ENCODE results near the gene GNPNAT1.

GNPNAT1 gene

DNA sequence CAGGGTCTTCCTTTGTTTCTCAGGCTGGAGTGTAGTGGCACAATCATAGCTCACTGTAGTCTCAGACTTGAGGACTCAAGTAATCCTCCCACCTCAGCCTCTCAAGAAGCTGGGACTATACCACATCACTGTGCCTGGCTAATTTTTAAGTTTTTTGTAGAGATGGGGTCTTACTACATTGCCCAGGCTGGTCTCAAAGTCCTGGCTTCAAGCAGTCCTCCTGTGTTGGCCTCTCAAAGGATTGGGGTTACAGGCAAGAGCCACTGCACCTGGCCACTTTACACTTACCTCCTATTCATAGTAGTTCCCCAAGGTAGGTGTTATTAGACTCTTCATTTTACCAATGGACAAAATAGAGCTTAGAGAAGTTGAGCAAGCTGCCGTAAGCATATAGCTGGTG lies 32.3 kb downstream of the GNPNAT1 start:
- Histone ChIP-seq H3K36me3 (ENCODE audit: insufficient read depth, low read length) (peaks cover 30% of the 10 kb centered on the region), H3F3A (ENCODE audit: insufficient read depth, low read length) (no peaks in the 10 kb centered on the region; the same call in 1 of the 2 replicates), H3K4me2 (ENCODE audit: low read length) (no peak overlapping the region), H3K4me3 (ENCODE audit: low read depth, low read length, poor library complexity, severe bottlenecking) (no peak overlapping the region), H3K27ac (ENCODE audit: low read depth, low read length, poor library complexity, severe bottlenecking) (no peak overlapping the region), H3K79me2 (ENCODE audit: insufficient read depth, low read length) (no peaks in the 10 kb centered on the region; the same call in 1 of the 2 replicates), H3K9me2 (ENCODE audit: low read depth, low read length) (no peaks in the 10 kb centered on the region), H2AFZ (ENCODE audit: low read length) (no peak overlapping the region), H4K20me1 (ENCODE audit: insufficient read depth, low read length) (no peaks in the 10 kb centered on the region), H3K4me1 (ENCODE audit: insufficient read depth, low read length, severe bottlenecking) (no peaks in the 10 kb centered on the region), H3K9ac (ENCODE audit: low read length) (no peak overlapping the region), H3K27me3 (ENCODE audit: insufficient read depth, low read length) (no peaks in the 10 kb centered on the region), H3K9me3 (ENCODE audit: low read length) (no peaks in the 10 kb centered on the region; the same call in 1 of the 2 replicates)
- TF ChIP-seq, protein P1, sequence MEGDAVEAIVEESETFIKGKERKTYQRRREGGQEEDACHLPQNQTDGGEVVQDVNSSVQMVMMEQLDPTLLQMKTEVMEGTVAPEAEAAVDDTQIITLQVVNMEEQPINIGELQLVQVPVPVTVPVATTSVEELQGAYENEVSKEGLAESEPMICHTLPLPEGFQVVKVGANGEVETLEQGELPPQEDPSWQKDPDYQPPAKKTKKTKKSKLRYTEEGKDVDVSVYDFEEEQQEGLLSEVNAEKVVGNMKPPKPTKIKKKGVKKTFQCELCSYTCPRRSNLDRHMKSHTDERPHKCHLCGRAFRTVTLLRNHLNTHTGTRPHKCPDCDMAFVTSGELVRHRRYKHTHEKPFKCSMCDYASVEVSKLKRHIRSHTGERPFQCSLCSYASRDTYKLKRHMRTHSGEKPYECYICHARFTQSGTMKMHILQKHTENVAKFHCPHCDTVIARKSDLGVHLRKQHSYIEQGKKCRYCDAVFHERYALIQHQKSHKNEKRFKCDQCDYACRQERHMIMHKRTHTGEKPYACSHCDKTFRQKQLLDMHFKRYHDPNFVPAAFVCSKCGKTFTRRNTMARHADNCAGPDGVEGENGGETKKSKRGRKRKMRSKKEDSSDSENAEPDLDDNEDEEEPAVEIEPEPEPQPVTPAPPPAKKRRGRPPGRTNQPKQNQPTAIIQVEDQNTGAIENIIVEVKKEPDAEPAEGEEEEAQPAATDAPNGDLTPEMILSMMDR (IDR thresholded peaks at IDR 0.05; ENCODE audit: low read length) = no peak
- TF ChIP-seq EZH2 (IDR thresholded peaks at IDR 0.05; ENCODE audit: borderline replicate concordance, low read length) = no peak

- H3K9me3 ChIP-seq (ENCODE audit: low read length) = no peaks in the 10 kb centered on the region; the same call in 1 of the 2 replicates
- no peak overlapping the region for H2AFZ ChIP-seq (ENCODE audit: low read length)
- no peak overlapping the region for H3K4me2 ChIP-seq (ENCODE audit: low read length)
- no peak overlapping the region for H3K27ac ChIP-seq (ENCODE audit: low read depth, low read length, poor library complexity, severe bottlenecking)
- H3K36me3 ChIP-seq (ENCODE audit: insufficient read depth, low read length) = peaks cover 32% of the 10 kb centered on the region
- no peaks in the 10 kb centered on the region; the same call in 1 of the 2 replicates for H3K79me2 ChIP-seq (ENCODE audit: insufficient read depth, low read length)
- TF ChIP-seq EZH2 (IDR thresholded peaks at IDR 0.05; ENCODE audit: borderline replicate concordance, low read length) = no peak
- TF ChIP-seq, protein P1 (IDR thresholded peaks at IDR 0.05; ENCODE audit: low read length) = no peak
- H3F3A ChIP-seq (ENCODE audit: insufficient read depth, low read length) = no peaks in the 10 kb centered on the region; the same call in 1 of the 2 replicates
- no peaks in the 10 kb centered on the region for H3K4me1 ChIP-seq (ENCODE audit: insufficient read depth, low read length, severe bottlenecking)
- no peaks in the 10 kb centered on the region for H3K27me3 ChIP-seq (ENCODE audit: insufficient read depth, low read length)
- H3K9ac ChIP-seq (ENCODE audit: low read length) = no peak overlapping the region
- H4K20me1 ChIP-seq (ENCODE audit: insufficient read depth, low read length) = no peaks in the 10 kb centered on the region
- no peaks in the 10 kb centered on the region for H3K9me2 ChIP-seq (ENCODE audit: low read depth, low read length)
- H3K4me3 ChIP-seq (ENCODE audit: low read depth, low read length, poor library complexity, severe bottlenecking) = no peak overlapping the region
Observed at GRCh38 chr14:52755607-52756316, 35.6 kb downstream of the GNPNAT1 start.

DNA sequence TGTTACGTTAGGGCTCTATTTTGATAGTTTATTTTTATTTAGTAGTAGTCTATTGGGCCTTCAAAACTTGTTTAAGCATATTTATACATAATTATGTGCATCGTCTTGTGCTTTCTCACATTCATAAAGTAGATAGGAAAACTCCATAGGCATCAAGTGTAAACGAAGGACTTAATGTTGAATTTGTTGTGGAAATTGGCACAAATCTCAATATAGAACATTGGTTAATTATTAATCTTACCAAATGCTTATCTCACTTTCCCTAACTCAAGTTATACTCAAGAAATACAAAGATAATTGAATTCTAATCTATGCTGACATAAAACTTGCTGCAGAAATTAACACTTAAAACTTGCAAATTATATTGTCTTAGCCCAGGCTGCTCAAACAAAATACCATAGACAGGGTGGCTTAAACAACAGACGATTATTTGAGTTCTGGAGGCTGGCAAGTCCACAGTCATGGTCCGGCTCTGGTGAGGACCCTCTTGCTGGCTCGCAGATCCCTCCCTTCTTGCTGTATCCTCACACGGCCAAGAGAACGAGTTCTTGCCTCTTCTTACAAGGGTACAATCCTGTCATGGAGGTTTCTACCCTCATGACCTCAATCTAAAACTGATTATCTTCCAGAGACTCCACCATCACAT lies 42.6 kb downstream of the GNPNAT1 start:
- H3K4me3 ChIP-seq (ENCODE audit: low read depth, low read length, poor library complexity, severe bottlenecking) = no peak overlapping the region
- no peak for TF ChIP-seq EZH2 (IDR thresholded peaks at IDR 0.05; ENCODE audit: borderline replicate concordance, low read length)
- TF ChIP-seq, protein P1 (IDR thresholded peaks at IDR 0.05; ENCODE audit: low read length) = no peak
- no peaks in the 10 kb centered on the region for H3K9me3 ChIP-seq (ENCODE audit: low read length)
- H3K4me1 ChIP-seq (ENCODE audit: insufficient read depth, low read length, severe bottlenecking) = no peaks in the 10 kb centered on the region
- H4K20me1 ChIP-seq (ENCODE audit: insufficient read depth, low read length) = no peaks in the 10 kb centered on the region
- no peak overlapping the region for H3K9ac ChIP-seq (ENCODE audit: low read length)
- H3F3A ChIP-seq (ENCODE audit: insufficient read depth, low read length) = no peaks in the 10 kb centered on the region
- H2AFZ ChIP-seq (ENCODE audit: low read length) = no peak overlapping the region
- no peaks in the 10 kb centered on the region for H3K27me3 ChIP-seq (ENCODE audit: insufficient read depth, low read length)
- H3K4me2 ChIP-seq (ENCODE audit: low read length) = no peak overlapping the region
- no peak overlapping the region for H3K27ac ChIP-seq (ENCODE audit: low read depth, low read length, poor library complexity, severe bottlenecking)
- H3K36me3 ChIP-seq (ENCODE audit: insufficient read depth, low read length) = peaks cover 60% of the 10 kb centered on the region
- H3K9me2 ChIP-seq (ENCODE audit: low read depth, low read length) = no peaks in the 10 kb centered on the region
- peaks cover 3% of the 10 kb centered on the region; the same call in 1 of the 2 replicates for H3K79me2 ChIP-seq (ENCODE audit: insufficient read depth, low read length)
